GM23338 (cell line): ENCODE results near the gene TNK2. TPM values are rescaled to one million over a fixed set of nuclear protein-coding genes. Genes with fewer than 3 reads are reported as not detected.

Experiments
- ATAC-seq: fragments of 200-7000 bp; cut with Tn5 transposase; 3 replicates; pipeline ENCODE4 v1.9.1; 2020
- DNase-seq: peaks from one replicate; pipeline ENCODE4 v3.0.0-alpha.2; 2015; ENCODE audit warnings: low spot score
- H2AFZ ChIP-seq: fragments of 200-600 bp; sonication (generic); 2 replicates; pipeline ENCODE4 v1.8.0; 2016; ENCODE audit warnings: antibody characterized with exemption, mild to moderate bottlenecking, moderate library complexity
- H3F3A ChIP-seq: fragments of 200-600 bp; sonication (generic); replicated peaks from 2 replicates; pipeline ENCODE4 v1.8.0; 2017; ENCODE audit warnings: antibody characterized with exemption, mixed run types, low read depth
- H3K27ac ChIP-seq: fragments of 200-600 bp; sonication (generic); 2 replicates; pipeline ENCODE4 v1.6.1; 2016; ENCODE audit warnings: low read depth
- H3K27me3 ChIP-seq: fragments of 200-600 bp; sonication (generic); 2 replicates; pipeline ENCODE4 v1.8.0; 2016; ENCODE audit warnings: mild to moderate bottlenecking, mixed run types, moderate library complexity; ENCODE audit not compliant: insufficient read depth
- H3K36me3 ChIP-seq: fragments of 200-600 bp; sonication (generic); 2 replicates; pipeline ENCODE4 v1.8.0; 2016; ENCODE audit warnings: mild to moderate bottlenecking; ENCODE audit not compliant: insufficient read depth
- H3K4me1 ChIP-seq: fragments of 200-600 bp; sonication (generic); 2 replicates; pipeline ENCODE4 v1.8.0; 2016; ENCODE audit warnings: mild to moderate bottlenecking, moderate library complexity; ENCODE audit not compliant: insufficient read depth
- H3K4me2 ChIP-seq: fragments of 200-600 bp; sonication (generic); 2 replicates; pipeline ENCODE4 v1.7.1; 2017; ENCODE audit warnings: mixed run types
- H3K4me3 ChIP-seq: fragments of 200-600 bp; sonication (generic); 2 replicates; pipeline ENCODE4 v1.6.1; 2016; ENCODE audit warnings: mixed run types
- H3K79me2 ChIP-seq: fragments of 200-600 bp; sonication (generic); replicated peaks from 2 replicates; pipeline ENCODE4 v1.8.0; 2017; ENCODE audit warnings: mild to moderate bottlenecking; ENCODE audit not compliant: insufficient read depth
- H3K9me2 ChIP-seq: fragments of 200-600 bp; sonication (generic); 2 replicates; pipeline ENCODE4 v1.8.0; 2017; ENCODE audit not compliant: insufficient read depth
- H4K20me1 ChIP-seq: fragments of 200-600 bp; sonication (generic); replicated peaks from 2 replicates; pipeline ENCODE4 v1.8.0; 2017; ENCODE audit warnings: mild to moderate bottlenecking; ENCODE audit not compliant: insufficient read depth
- H3K27ac Mint-ChIP-seq: 2 replicates; pipeline ENCODE4 v1.8.0; 2020; ENCODE audit warnings: inconsistent platforms, mild to moderate bottlenecking, moderate library complexity, mixed read lengths
- H3K27me3 Mint-ChIP-seq: 3 replicates; pipeline ENCODE4 v1.8.0; 2022; ENCODE audit warnings: low read depth, mild to moderate bottlenecking, moderate library complexity, mixed read lengths, inconsistent platforms; ENCODE audit not compliant: insufficient read depth, poor library complexity
- H3K36me3 Mint-ChIP-seq: 3 replicates; pipeline ENCODE4 v1.8.0; 2021; ENCODE audit warnings: low read depth, mild to moderate bottlenecking, inconsistent platforms, moderate library complexity, mixed read lengths
- H3K4me1 Mint-ChIP-seq: 3 replicates; pipeline ENCODE4 v1.8.0; 2020; ENCODE audit warnings: mild to moderate bottlenecking, inconsistent platforms, mixed read lengths
- H3K4me3 Mint-ChIP-seq: 3 replicates; pipeline ENCODE4 v1.8.0; 2021; ENCODE audit warnings: moderate library complexity, mild to moderate bottlenecking, inconsistent platforms, mixed read lengths
- H3K9me3 Mint-ChIP-seq: 3 replicates; pipeline ENCODE4 v1.8.0; 2020; ENCODE audit warnings: moderate library complexity, mild to moderate bottlenecking, inconsistent platforms, mixed read lengths
- CREB1 ChIP-seq: fragments of 250-450 bp; sonication (Bioruptor Pico); IDR thresholded peaks from 2 replicates; pipeline ENCODE4 v1.5.0; 2020; ENCODE audit warnings: low read depth, mild to moderate bottlenecking, moderate library complexity
- polyA plus RNA-seq: library from polyadenylated mRNA; unstranded; fragments of >200 nt; fragmentation: Nextera tagmentation; extraction: Ambion mirVana; gene quantifications from 2 replicates; pipeline ENCODE4 v1.2.1, GENCODE V29; 2016
- total RNA-seq: library from RNA; depleted of rRNA; stranded (reverse); fragments of >200 nt; shearing (Covaris generic); gene quantifications from 2 replicates; pipeline ENCODE4 v1.2.3, GENCODE V29; 2014
- TF ChIP-seq, protein P1 (sequence below): IDR thresholded peaks from one replicate; pipeline ENCODE4 v1.6.1; 2018; ENCODE audit warnings: antibody characterized with exemption; ENCODE audit not compliant: unreplicated experiment

The TNK2 gene
- total and polyA plus RNA-seq, 2 experiments from 2014 or later: 10.0 to 22.5 TPM

GRCh38 chr3:195877767-195878423 lies 30.5 kb downstream of the TNK2 start:
- Histone ChIP-seq H3K4me2 (no peak overlapping the region), H2AFZ (no peak overlapping the region), H3K4me1 (no peaks in the 10 kb centered on the region), H3K9me2 (no peaks in the 10 kb centered on the region), H3K4me3 (no peak overlapping the region), H3K27ac (no peak overlapping the region), H3K79me2 (no peaks in the 10 kb centered on the region), H4K20me1 (no peaks in the 10 kb centered on the region), H3K27me3 (no peaks in the 10 kb centered on the region), H3F3A (no peaks in the 10 kb centered on the region), H3K36me3 (no peaks in the 10 kb centered on the region)
- H3K27ac Mint-ChIP-seq: no peak overlapping the region
- no peaks in the 10 kb centered on the region for H3K9me3 Mint-ChIP-seq
- DNase-seq: no peak
- H3K4me1 Mint-ChIP-seq: no peaks in the 10 kb centered on the region
- TF ChIP-seq, protein P1, sequence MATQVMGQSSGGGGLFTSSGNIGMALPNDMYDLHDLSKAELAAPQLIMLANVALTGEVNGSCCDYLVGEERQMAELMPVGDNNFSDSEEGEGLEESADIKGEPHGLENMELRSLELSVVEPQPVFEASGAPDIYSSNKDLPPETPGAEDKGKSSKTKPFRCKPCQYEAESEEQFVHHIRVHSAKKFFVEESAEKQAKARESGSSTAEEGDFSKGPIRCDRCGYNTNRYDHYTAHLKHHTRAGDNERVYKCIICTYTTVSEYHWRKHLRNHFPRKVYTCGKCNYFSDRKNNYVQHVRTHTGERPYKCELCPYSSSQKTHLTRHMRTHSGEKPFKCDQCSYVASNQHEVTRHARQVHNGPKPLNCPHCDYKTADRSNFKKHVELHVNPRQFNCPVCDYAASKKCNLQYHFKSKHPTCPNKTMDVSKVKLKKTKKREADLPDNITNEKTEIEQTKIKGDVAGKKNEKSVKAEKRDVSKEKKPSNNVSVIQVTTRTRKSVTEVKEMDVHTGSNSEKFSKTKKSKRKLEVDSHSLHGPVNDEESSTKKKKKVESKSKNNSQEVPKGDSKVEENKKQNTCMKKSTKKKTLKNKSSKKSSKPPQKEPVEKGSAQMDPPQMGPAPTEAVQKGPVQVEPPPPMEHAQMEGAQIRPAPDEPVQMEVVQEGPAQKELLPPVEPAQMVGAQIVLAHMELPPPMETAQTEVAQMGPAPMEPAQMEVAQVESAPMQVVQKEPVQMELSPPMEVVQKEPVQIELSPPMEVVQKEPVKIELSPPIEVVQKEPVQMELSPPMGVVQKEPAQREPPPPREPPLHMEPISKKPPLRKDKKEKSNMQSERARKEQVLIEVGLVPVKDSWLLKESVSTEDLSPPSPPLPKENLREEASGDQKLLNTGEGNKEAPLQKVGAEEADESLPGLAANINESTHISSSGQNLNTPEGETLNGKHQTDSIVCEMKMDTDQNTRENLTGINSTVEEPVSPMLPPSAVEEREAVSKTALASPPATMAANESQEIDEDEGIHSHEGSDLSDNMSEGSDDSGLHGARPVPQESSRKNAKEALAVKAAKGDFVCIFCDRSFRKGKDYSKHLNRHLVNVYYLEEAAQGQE: no peak
- no peak for TF ChIP-seq CREB1 (CRISPR knock-in tag)
- no peaks in the 10 kb centered on the region; the same call in 2 of the 3 replicates for H3K36me3 Mint-ChIP-seq
- H3K27me3 Mint-ChIP-seq: peaks cover 10% of the 10 kb centered on the region
- no peak overlapping the region for H3K4me3 Mint-ChIP-seq
- no peak for ATAC-seq

- Histone ChIP-seq H3K27ac (no peak overlapping the region), H3K4me3 (no peak overlapping the region), H2AFZ (no peak overlapping the region), H3F3A (no peaks in the 10 kb centered on the region), H3K4me2 (no peak overlapping the region), H4K20me1 (no peaks in the 10 kb centered on the region), H3K9me2 (no peaks in the 10 kb centered on the region), H3K27me3 (no peaks in the 10 kb centered on the region), H3K79me2 (no peaks in the 10 kb centered on the region), H3K4me1 (no peaks in the 10 kb centered on the region), H3K36me3 (no peaks in the 10 kb centered on the region)
- Mint-ChIP-seq H3K4me1 (no peaks in the 10 kb centered on the region), H3K27ac (no peak overlapping the region; the same call in 1 of the 2 replicates), H3K4me3 (no peak overlapping the region), H3K9me3 (no peaks in the 10 kb centered on the region), H3K27me3 (peaks cover 11% of the 10 kb centered on the region), H3K36me3 (no peaks in the 10 kb centered on the region; the same call in 1 of the 3 replicates)
- ATAC-seq (no peak), DNase-seq (no peak)
- TF ChIP-seq, protein P1: no peak
These were observed 31.1 kb downstream of the TNK2 start for GRCh38 chr3:195877136-195877715.
